Measurements from ENCODE around the gene CEP72.

The CEP72 gene

DNA sequence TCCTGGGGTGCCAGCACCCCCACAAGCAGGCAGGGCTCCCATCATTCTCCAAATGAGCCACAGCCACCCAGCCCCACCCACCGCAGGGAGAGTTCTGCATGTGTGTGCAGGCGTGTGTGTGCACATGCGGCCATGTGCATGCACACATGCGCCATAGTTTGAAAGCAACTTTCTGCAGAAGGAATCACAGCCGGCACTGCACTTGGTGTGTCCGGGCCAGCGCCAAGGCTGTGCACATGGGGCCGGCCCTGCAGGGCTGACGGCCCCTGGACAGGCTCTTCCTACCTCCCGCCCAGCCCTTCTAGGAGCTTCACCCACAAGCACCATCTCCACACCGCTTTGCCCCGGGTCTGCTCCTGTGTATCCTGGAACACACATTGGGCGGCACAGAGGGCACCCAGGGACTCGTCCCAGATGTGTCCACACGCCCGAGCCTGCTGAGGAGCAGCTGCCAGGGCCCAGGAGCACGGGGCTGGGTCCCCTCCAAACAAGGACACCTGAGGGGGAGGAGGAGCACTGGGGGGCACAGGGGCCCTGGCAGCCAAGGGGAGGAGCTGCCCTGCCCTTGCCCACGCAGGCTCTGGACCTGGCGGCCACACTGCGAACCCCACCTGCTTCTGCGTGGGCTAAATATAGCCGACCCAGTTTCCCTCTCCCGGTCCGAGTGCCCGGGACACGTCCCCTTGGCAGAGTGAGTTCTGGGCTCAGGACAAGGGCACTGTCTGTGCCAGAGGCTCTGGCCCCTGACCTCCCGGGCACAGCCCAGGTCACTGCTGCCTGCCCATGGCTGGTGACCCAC is 61.9 kb downstream of the CEP72 start:
- no peaks in the 10 kb centered on the region for H3K79me2 ChIP-seq (ENCODE audit: control insufficient read depth, low read length)
- no peak overlapping the region for H3K4me2 ChIP-seq (ENCODE audit: low read length)
- TF ChIP-seq, protein P1, sequence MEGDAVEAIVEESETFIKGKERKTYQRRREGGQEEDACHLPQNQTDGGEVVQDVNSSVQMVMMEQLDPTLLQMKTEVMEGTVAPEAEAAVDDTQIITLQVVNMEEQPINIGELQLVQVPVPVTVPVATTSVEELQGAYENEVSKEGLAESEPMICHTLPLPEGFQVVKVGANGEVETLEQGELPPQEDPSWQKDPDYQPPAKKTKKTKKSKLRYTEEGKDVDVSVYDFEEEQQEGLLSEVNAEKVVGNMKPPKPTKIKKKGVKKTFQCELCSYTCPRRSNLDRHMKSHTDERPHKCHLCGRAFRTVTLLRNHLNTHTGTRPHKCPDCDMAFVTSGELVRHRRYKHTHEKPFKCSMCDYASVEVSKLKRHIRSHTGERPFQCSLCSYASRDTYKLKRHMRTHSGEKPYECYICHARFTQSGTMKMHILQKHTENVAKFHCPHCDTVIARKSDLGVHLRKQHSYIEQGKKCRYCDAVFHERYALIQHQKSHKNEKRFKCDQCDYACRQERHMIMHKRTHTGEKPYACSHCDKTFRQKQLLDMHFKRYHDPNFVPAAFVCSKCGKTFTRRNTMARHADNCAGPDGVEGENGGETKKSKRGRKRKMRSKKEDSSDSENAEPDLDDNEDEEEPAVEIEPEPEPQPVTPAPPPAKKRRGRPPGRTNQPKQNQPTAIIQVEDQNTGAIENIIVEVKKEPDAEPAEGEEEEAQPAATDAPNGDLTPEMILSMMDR (IDR thresholded peaks at IDR 0.05; ENCODE audit: low read depth, low read length, poor library complexity, severe bottlenecking): no peak
- TF ChIP-seq EZH2phosphoT487 (IDR thresholded peaks at IDR 0.05; ENCODE audit: borderline replicate concordance, low read length): no peak
- H4K20me1 ChIP-seq (ENCODE audit: control insufficient read depth, insufficient read depth, low read depth, low read length): peaks cover 5% of the 10 kb centered on the region
- no peaks in the 10 kb centered on the region for H3K36me3 ChIP-seq (ENCODE audit: control insufficient read depth, low read length)
- H3K4me1 ChIP-seq (ENCODE audit: control insufficient read depth, low read length): peaks cover 7% of the 10 kb centered on the region; the same call in 1 of the 2 replicates
- no peaks in the 10 kb centered on the region for H3K9me3 ChIP-seq (ENCODE audit: control insufficient read depth, insufficient read depth, low read length)
- H3K27me3 ChIP-seq (ENCODE audit: control insufficient read depth, low read length): peaks cover 13% of the 10 kb centered on the region
- no peak overlapping the region for H3K4me3 ChIP-seq (ENCODE audit: low read length)
- no peaks in the 10 kb centered on the region for H3K9me2 ChIP-seq (replicated peaks; ENCODE audit: control insufficient read depth, low read length)
- no peaks in the 10 kb centered on the region for H3F3A ChIP-seq (ENCODE audit: control insufficient read depth, insufficient read depth)
- no peak overlapping the region for H3K27ac ChIP-seq (ENCODE audit: low read depth, low read length)

DNA sequence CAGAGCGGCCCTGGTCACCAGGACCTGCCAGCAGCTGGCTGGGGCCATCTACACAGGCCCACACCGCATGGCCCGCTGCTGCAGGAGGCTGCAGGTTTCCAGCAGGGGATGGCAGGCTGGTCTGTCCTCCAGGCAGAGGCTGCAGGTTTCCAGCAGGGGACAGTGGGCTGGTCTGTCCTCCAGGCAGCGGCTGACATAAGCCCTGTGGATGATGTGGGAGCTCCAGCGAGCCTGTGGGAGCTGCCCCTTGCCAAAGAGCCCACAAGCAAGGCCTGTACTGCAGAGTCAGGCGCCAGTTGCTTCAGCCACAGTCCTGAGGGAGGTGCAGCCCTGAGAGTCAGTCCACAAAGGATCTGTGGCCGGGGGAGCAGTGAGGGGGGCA is 62.5 kb downstream of the CEP72 start:
- H3K9me3 ChIP-seq (ENCODE audit: control insufficient read depth, insufficient read depth, low read length): no peaks in the 10 kb centered on the region
- no peaks in the 10 kb centered on the region for H3K36me3 ChIP-seq (ENCODE audit: control insufficient read depth, low read length)
- no peak for TF ChIP-seq EZH2phosphoT487 (IDR thresholded peaks at IDR 0.05; ENCODE audit: borderline replicate concordance, low read length)
- TF ChIP-seq, protein P1 (IDR thresholded peaks at IDR 0.05; ENCODE audit: low read depth, low read length, poor library complexity, severe bottlenecking): no peak
- peaks cover 13% of the 10 kb centered on the region for H3K27me3 ChIP-seq (ENCODE audit: control insufficient read depth, low read length)
- H3K79me2 ChIP-seq (ENCODE audit: control insufficient read depth, low read length): no peaks in the 10 kb centered on the region
- peaks cover 5% of the 10 kb centered on the region for H4K20me1 ChIP-seq (ENCODE audit: control insufficient read depth, insufficient read depth, low read depth, low read length)
- no peaks in the 10 kb centered on the region for H3K9me2 ChIP-seq (replicated peaks; ENCODE audit: control insufficient read depth, low read length)
- no peak overlapping the region for H3K4me3 ChIP-seq (ENCODE audit: low read length)
- H3K4me2 ChIP-seq (ENCODE audit: low read length): no peak overlapping the region
- H3K4me1 ChIP-seq (ENCODE audit: control insufficient read depth, low read length): peaks cover 7% of the 10 kb centered on the region; the same call in 1 of the 2 replicates
- no peaks in the 10 kb centered on the region for H3F3A ChIP-seq (ENCODE audit: control insufficient read depth, insufficient read depth)
- no peak overlapping the region for H3K27ac ChIP-seq (ENCODE audit: low read depth, low read length)

DNA sequence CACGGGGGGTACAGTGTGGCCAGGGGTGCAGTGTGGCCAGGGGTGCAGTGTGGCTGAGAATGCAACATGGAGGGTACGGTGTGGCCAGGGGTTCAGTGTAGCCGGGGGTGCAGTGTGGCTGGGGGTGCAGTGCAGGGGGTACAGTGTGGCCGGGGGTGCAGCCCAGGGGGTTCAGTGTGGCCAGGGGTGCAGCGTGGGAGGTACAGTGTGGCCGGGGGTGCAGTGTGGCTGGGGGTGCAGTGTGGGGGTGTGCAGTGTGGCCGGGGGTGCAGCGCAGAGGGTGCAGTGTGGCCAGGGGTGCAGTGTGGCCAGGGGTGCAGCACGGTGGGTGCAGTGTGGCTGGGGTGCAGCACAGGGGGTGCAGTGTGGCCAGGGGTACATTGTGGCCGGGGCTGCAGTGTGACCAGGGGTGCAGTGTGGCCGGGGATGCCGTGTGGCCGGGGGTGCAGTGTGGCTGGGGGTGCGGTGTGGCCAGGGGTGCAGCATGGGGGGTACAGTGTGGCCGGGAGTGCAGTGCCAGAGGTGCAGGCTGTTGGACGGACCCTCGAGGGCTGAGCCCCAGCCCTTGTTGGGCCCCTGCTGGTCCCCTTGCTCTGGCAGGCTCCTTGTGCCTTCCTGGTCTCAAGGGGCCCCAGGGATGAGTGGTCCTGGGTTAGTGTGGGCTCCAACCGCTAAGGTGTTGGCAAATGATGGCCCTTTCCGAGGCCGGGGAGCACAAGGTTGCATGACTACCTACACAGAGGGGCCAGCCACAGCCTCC is 63.2 kb downstream of the CEP72 start:
- no peaks in the 10 kb centered on the region for H3K9me2 ChIP-seq (replicated peaks; ENCODE audit: control insufficient read depth, low read length)
- no peaks in the 10 kb centered on the region for H3K79me2 ChIP-seq (ENCODE audit: control insufficient read depth, low read length)
- peaks cover 7% of the 10 kb centered on the region; the same call in 1 of the 2 replicates for H3K4me1 ChIP-seq (ENCODE audit: control insufficient read depth, low read length)
- no peak overlapping the region for H3K27ac ChIP-seq (ENCODE audit: low read depth, low read length)
- peaks cover 13% of the 10 kb centered on the region for H3K27me3 ChIP-seq (ENCODE audit: control insufficient read depth, low read length)
- no peak overlapping the region for H3K4me3 ChIP-seq (ENCODE audit: low read length)
- no peak overlapping the region for H3K4me2 ChIP-seq (ENCODE audit: low read length)
- H3K36me3 ChIP-seq (ENCODE audit: control insufficient read depth, low read length): no peaks in the 10 kb centered on the region
- no peaks in the 10 kb centered on the region for H3F3A ChIP-seq (ENCODE audit: control insufficient read depth, insufficient read depth)
- peaks cover 5% of the 10 kb centered on the region for H4K20me1 ChIP-seq (ENCODE audit: control insufficient read depth, insufficient read depth, low read depth, low read length)
- TF ChIP-seq, protein P1 (IDR thresholded peaks at IDR 0.05; ENCODE audit: low read depth, low read length, poor library complexity, severe bottlenecking): no peak
- no peak for TF ChIP-seq EZH2phosphoT487 (IDR thresholded peaks at IDR 0.05; ENCODE audit: borderline replicate concordance, low read length)
- H3K9me3 ChIP-seq (ENCODE audit: control insufficient read depth, insufficient read depth, low read length): no peaks in the 10 kb centered on the region
